MM.1S (cell line): ENCODE measurements around the gene SLC44A1.

ENCODE experiments used
- DNase-seq: peaks from one replicate; pipeline ENCODE4 v3.0.0-alpha.2; 2015
- H2AFZ ChIP-seq: fragments of 300-600 bp; sonication (generic); 2 replicates; pipeline ENCODE4 v1.6.0; 2016; ENCODE audit warnings: antibody characterized with exemption, low read length
- H3F3A ChIP-seq: fragments of 300-600 bp; sonication (generic); 2 replicates; pipeline ENCODE4 v1.6.1; 2016; ENCODE audit warnings: mild to moderate bottlenecking, antibody characterized with exemption, low read length, moderate library complexity, mixed read lengths; ENCODE audit not compliant: insufficient read depth
- H3K27ac ChIP-seq: fragments of 300-600 bp; sonication (generic); 2 replicates; pipeline ENCODE4 v1.5.1; 2016; ENCODE audit warnings: mild to moderate bottlenecking, low read length
- H3K27me3 ChIP-seq: fragments of 300-600 bp; sonication (generic); replicated peaks from 2 replicates; pipeline ENCODE4 v1.6.0; 2016; ENCODE audit warnings: low read length; ENCODE audit not compliant: insufficient read depth
- H3K36me3 ChIP-seq: fragments of 300-600 bp; sonication (generic); replicated peaks from 2 replicates; pipeline ENCODE4 v1.6.1; 2016; ENCODE audit warnings: mild to moderate bottlenecking, low read length, mixed read lengths; ENCODE audit not compliant: insufficient read depth
- H3K4me1 ChIP-seq: fragments of 300-600 bp; sonication (generic); 2 replicates; pipeline ENCODE4 v1.6.1; 2016; ENCODE audit warnings: low read length, mixed read lengths
- H3K4me2 ChIP-seq: fragments of 300-600 bp; sonication (generic); 2 replicates; pipeline ENCODE4 v1.6.0; 2016; ENCODE audit warnings: low read depth, low read length
- H3K4me3 ChIP-seq: fragments of 300-600 bp; sonication (generic); 2 replicates; pipeline ENCODE4 v1.5.1; 2016; ENCODE audit warnings: low read length, mixed read lengths
- H3K79me2 ChIP-seq: fragments of 300-600 bp; sonication (generic); 2 replicates; pipeline ENCODE4 v1.6.1; 2016; ENCODE audit warnings: mixed run types, low read length, mixed read lengths
- H3K9ac ChIP-seq: fragments of 300-600 bp; sonication (generic); 2 replicates; pipeline ENCODE4 v1.6.1; 2016; ENCODE audit warnings: low read length, mixed read lengths
- H3K9me2 ChIP-seq: fragments of 300-600 bp; sonication (generic); replicated peaks from 2 replicates; pipeline ENCODE4 v1.6.1; 2016; ENCODE audit warnings: mild to moderate bottlenecking, low read length, mixed read lengths; ENCODE audit not compliant: insufficient read depth
- H3K9me3 ChIP-seq: fragments of 300-600 bp; sonication (generic); replicated peaks from 2 replicates; pipeline ENCODE4 v1.6.1; 2016; ENCODE audit warnings: mild to moderate bottlenecking, low read length, mixed read lengths; ENCODE audit not compliant: insufficient read depth
- H4K20me1 ChIP-seq: fragments of 300-600 bp; sonication (generic); 2 replicates; pipeline ENCODE4 v1.6.1; 2016; ENCODE audit warnings: mild to moderate bottlenecking, low read length, moderate library complexity, mixed read lengths; ENCODE audit not compliant: insufficient read depth
- EZH2 ChIP-seq: fragments of 300-600 bp; sonication (generic); optimal IDR thresholded peaks from 2 replicates; pipeline ENCODE3; 2017; ENCODE audit warnings: low read depth, mild to moderate bottlenecking, antibody characterized with exemption, low read length, mixed read lengths
- EZH2phosphoT487 ChIP-seq: fragments of 300-600 bp; sonication (generic); IDR thresholded peaks from 2 replicates; pipeline ENCODE4 v1.6.1; 2018; ENCODE audit warnings: antibody characterized with exemption, low read length
- TF ChIP-seq, protein P1 (sequence below): fragments of 300-600 bp; sonication (generic); IDR thresholded peaks from 2 replicates; pipeline ENCODE4 v1.5.1; 2016; ENCODE audit warnings: antibody characterized with exemption, low read length, mixed read lengths

Gene SLC44A1

GRCh38 chr9:105391288-105391687 is 146.8 kb downstream of the SLC44A1 start:
- no peaks in the 10 kb centered on the region for H3K27me3 ChIP-seq
- H3K9me2 ChIP-seq = no peaks in the 10 kb centered on the region
- no peaks in the 10 kb centered on the region for H3K79me2 ChIP-seq
- H4K20me1 ChIP-seq = no peaks in the 10 kb centered on the region
- no peak overlapping the region for H3K27ac ChIP-seq
- no peak overlapping the region for H3K4me2 ChIP-seq
- H3K36me3 ChIP-seq = no peaks in the 10 kb centered on the region
- no peak for DNase-seq
- no peaks in the 10 kb centered on the region for H3K4me1 ChIP-seq
- H3F3A ChIP-seq = no peaks in the 10 kb centered on the region
- H2AFZ ChIP-seq = no peak overlapping the region
- no peak overlapping the region for H3K9ac ChIP-seq
- H3K4me3 ChIP-seq = no peak overlapping the region
- TF ChIP-seq, protein P1, sequence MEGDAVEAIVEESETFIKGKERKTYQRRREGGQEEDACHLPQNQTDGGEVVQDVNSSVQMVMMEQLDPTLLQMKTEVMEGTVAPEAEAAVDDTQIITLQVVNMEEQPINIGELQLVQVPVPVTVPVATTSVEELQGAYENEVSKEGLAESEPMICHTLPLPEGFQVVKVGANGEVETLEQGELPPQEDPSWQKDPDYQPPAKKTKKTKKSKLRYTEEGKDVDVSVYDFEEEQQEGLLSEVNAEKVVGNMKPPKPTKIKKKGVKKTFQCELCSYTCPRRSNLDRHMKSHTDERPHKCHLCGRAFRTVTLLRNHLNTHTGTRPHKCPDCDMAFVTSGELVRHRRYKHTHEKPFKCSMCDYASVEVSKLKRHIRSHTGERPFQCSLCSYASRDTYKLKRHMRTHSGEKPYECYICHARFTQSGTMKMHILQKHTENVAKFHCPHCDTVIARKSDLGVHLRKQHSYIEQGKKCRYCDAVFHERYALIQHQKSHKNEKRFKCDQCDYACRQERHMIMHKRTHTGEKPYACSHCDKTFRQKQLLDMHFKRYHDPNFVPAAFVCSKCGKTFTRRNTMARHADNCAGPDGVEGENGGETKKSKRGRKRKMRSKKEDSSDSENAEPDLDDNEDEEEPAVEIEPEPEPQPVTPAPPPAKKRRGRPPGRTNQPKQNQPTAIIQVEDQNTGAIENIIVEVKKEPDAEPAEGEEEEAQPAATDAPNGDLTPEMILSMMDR = no peak
- TF ChIP-seq EZH2phosphoT487 = no peak
- no peak for TF ChIP-seq EZH2
- H3K9me3 ChIP-seq = no peaks in the 10 kb centered on the region

- no peak overlapping the region for H3K9ac ChIP-seq
- H3K9me2 ChIP-seq = no peaks in the 10 kb centered on the region
- no peaks in the 10 kb centered on the region for H3K9me3 ChIP-seq
- no peak overlapping the region for H3K4me2 ChIP-seq
- no peaks in the 10 kb centered on the region for H4K20me1 ChIP-seq
- H3K79me2 ChIP-seq = no peaks in the 10 kb centered on the region
- no peak overlapping the region for H3K4me3 ChIP-seq
- DNase-seq = no peak
- H3K27me3 ChIP-seq = no peaks in the 10 kb centered on the region
- no peak overlapping the region for H2AFZ ChIP-seq
- no peaks in the 10 kb centered on the region for H3K36me3 ChIP-seq
- H3K4me1 ChIP-seq = no peaks in the 10 kb centered on the region
- H3F3A ChIP-seq = no peaks in the 10 kb centered on the region
- H3K27ac ChIP-seq = no peak overlapping the region
- TF ChIP-seq EZH2 (no peak), EZH2phosphoT487 (no peak)
- TF ChIP-seq, protein P1 = no peak
These were observed 148.1 kb downstream of the SLC44A1 start for GRCh38 chr9:105392531-105392930.

GRCh38 chr9:105393576-105394344 is 149.3 kb downstream of the SLC44A1 start:
- H3K9me3 ChIP-seq = no peaks in the 10 kb centered on the region
- TF ChIP-seq, protein P1 = no peak
- TF ChIP-seq EZH2 (no peak), EZH2phosphoT487 (no peak)
- H3K4me3 ChIP-seq = no peak overlapping the region
- H3K27ac ChIP-seq = no peak overlapping the region
- H3K4me2 ChIP-seq = no peak overlapping the region
- no peak overlapping the region for H2AFZ ChIP-seq
- H4K20me1 ChIP-seq = no peaks in the 10 kb centered on the region
- no peaks in the 10 kb centered on the region for H3K36me3 ChIP-seq
- H3K27me3 ChIP-seq = no peaks in the 10 kb centered on the region
- H3K9me2 ChIP-seq = no peaks in the 10 kb centered on the region
- H3F3A ChIP-seq = no peaks in the 10 kb centered on the region
- DNase-seq = no peak
- H3K4me1 ChIP-seq = no peaks in the 10 kb centered on the region
- H3K9ac ChIP-seq = no peak overlapping the region
- H3K79me2 ChIP-seq = no peaks in the 10 kb centered on the region
